HepG2 (cell line): ENCODE data around the gene ANKLE1. TPM values are rescaled to one million over a fixed set of nuclear protein-coding genes. Genes with fewer than 3 reads are reported as not detected.
A peak's percentile ranks its signal among the peaks of the same experiment; 100 is the strongest.

Experiments used
- CBX1 ChIP-seq: IDR thresholded peaks from one replicate; pipeline ENCODE4 v1.6.1; 2016; ENCODE audit warnings: antibody characterized with exemption, low read depth
- HMG20B ChIP-seq: conservative IDR thresholded peaks from 2 replicates; pipeline ENCODE4 v1.6.1; 2016; ENCODE audit warnings: missing genetic modification reagents, missing compliant biosample characterization
- KDM2A ChIP-seq: sonication (generic); formaldehyde crosslinking; IDR thresholded peaks from 2 replicates; pipeline ENCODE4 v1.4.0; 2020; ENCODE audit warnings: low read depth, missing genetic modification reagents, borderline replicate concordance
- NAIF1 ChIP-seq: sonication (generic); formaldehyde crosslinking; IDR thresholded peaks from 2 replicates; pipeline ENCODE4 v1.5.0; 2020; ENCODE audit warnings: mild to moderate bottlenecking, missing genetic modification reagents, borderline replicate concordance
- NCOA5 ChIP-seq: sonication (generic); formaldehyde crosslinking; IDR thresholded peaks from 2 replicates; pipeline ENCODE4 v1.4.0; 2020; ENCODE audit warnings: missing genetic modification reagents
- TOE1 ChIP-seq: sonication (generic); formaldehyde crosslinking; IDR thresholded peaks from 2 replicates; pipeline ENCODE4 v1.4.0; 2020; ENCODE audit warnings: mild to moderate bottlenecking, missing genetic modification reagents
- ZNF180 ChIP-seq: sonication (generic); formaldehyde crosslinking; IDR thresholded peaks from 2 replicates; pipeline ENCODE4 v1.4.0; 2020; ENCODE audit warnings: low read depth, missing genetic modification reagents, borderline replicate concordance
- ZNF256 ChIP-seq: sonication (generic); formaldehyde crosslinking; conservative IDR thresholded peaks from 2 replicates; pipeline ENCODE4 v1.4.0; 2020; ENCODE audit warnings: missing genetic modification reagents
- ZNF367 ChIP-seq: sonication (generic); formaldehyde crosslinking; IDR thresholded peaks from 2 replicates; pipeline ENCODE4 v1.4.0; 2020; ENCODE audit warnings: missing genetic modification reagents, borderline replicate concordance
- ZNF460 ChIP-seq: sonication (generic); formaldehyde crosslinking; IDR thresholded peaks from 2 replicates; pipeline ENCODE4 v1.5.1; 2020; ENCODE audit warnings: missing genetic modification reagents, mild to moderate bottlenecking, borderline replicate concordance
- ZNF543 ChIP-seq: sonication (generic); formaldehyde crosslinking; IDR thresholded peaks from 2 replicates; pipeline ENCODE4 v1.4.0; 2020; ENCODE audit warnings: mild to moderate bottlenecking, missing genetic modification reagents
- polyA plus RNA-seq, 8 experiments: library from polyadenylated mRNA; depleted of rRNA in 3 of 8; stranded (reverse) in 7 of 8; unstranded in 1 of 8; fragments of >200 nt; fragmentation: Illumina TruSeq in 4 of 8; extraction: Trizol in 4 of 8; gene quantifications; 2 replicates each; pipeline versions ENCODE4 v1.2.1 to v1.2.3, GENCODE V29; 2011 to 2016; ENCODE audit warnings: low read depth in 4 of 8, missing spikeins in 1 of 8, mixed read lengths in 1 of 8; ENCODE audit not compliant: insufficient read depth in 1 of 8
- total RNA-seq, 5 experiments: library from RNA; depleted of rRNA; stranded (reverse); fragments of >200 nt; fragmentation: Illumina TruSeq; extraction: Trizol; gene quantifications; 2 replicates each; pipeline ENCODE4 v1.2.3, GENCODE V29; 2016; ENCODE audit warnings: low read depth in 1 of 5
- TF ChIP-seq, protein P1 (sequence below): sonication (generic); formaldehyde crosslinking; IDR thresholded peaks from 2 replicates; pipeline ENCODE4 v1.4.0; 2020; ENCODE audit warnings: missing genetic modification reagents
- TF ChIP-seq, protein P2 (sequence below): sonication (generic); formaldehyde crosslinking; IDR thresholded peaks from 2 replicates; pipeline ENCODE4 v1.4.0; 2020; ENCODE audit warnings: missing genetic modification reagents, borderline replicate concordance
- TF ChIP-seq, protein P3 (sequence below): sonication (generic); formaldehyde crosslinking; IDR thresholded peaks from 2 replicates; pipeline ENCODE4 v1.9.0; 2021; ENCODE audit warnings: missing genetic modification reagents, borderline replicate concordance
- TF ChIP-seq, protein P4 (sequence below): sonication (generic); formaldehyde crosslinking; IDR thresholded peaks from 2 replicates; pipeline ENCODE4 v1.5.1; 2020; ENCODE audit warnings: missing genetic modification reagents, mild to moderate bottlenecking, borderline replicate concordance
- TF ChIP-seq, protein P5 (sequence below): IDR thresholded peaks from 2 replicates; pipeline ENCODE4 v1.6.1; 2016; ENCODE audit warnings: mild to moderate bottlenecking, missing biosample characterization, missing genetic modification reagents
- TF ChIP-seq, protein P6 (sequence below): sonication (generic); formaldehyde crosslinking; IDR thresholded peaks from 2 replicates; pipeline ENCODE4 v1.8.1; 2023; ENCODE audit warnings: mild to moderate bottlenecking, moderate library complexity, missing genetic modification reagents

ANKLE1 gene
- total and polyA plus RNA-seq, 2 of the 13 experiments (the other 11 are each of a cell fraction or from before 2014, with no cell fraction given) = 0.69 to 1.5 TPM

DNA sequence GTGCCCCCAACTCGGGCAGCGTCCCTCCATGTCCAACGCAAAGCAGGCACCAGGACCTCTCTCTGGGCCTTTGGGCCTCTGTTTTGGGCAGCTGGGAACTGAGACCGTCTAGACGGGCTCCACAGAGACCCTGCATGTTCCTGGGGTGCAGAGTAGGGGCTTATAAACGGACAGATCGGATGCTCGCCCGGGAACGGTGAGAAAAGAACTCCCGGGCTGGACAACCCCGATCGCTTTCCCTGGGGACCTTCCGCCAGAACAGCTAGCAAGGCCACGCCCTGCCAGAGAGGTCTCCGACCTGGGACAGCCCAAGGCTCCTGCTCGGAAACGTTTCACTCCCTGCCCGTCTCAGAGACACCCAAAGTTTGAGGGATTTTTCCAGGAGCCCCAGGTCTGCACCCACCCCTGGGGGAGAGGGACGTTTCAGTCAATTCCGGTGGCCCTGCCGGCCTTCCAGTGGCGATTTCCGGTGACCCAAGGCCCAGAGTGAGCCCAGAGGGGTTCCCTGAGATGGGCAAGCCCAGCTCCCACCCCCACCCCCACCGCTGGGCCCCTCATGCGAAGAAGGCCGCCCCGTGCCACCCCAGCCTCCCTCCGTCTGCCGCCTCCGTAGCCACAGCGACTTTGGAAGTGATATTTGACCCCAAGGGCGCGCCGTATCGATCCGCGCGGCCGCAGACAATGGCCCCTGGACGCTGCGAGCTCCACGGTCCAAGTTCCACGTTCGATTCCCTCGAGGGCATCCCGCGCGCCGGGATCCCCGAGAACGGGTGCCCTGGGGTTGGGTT lies 37.7 kb upstream of the ANKLE1 start (continued):
- TF ChIP-seq, protein P1, sequence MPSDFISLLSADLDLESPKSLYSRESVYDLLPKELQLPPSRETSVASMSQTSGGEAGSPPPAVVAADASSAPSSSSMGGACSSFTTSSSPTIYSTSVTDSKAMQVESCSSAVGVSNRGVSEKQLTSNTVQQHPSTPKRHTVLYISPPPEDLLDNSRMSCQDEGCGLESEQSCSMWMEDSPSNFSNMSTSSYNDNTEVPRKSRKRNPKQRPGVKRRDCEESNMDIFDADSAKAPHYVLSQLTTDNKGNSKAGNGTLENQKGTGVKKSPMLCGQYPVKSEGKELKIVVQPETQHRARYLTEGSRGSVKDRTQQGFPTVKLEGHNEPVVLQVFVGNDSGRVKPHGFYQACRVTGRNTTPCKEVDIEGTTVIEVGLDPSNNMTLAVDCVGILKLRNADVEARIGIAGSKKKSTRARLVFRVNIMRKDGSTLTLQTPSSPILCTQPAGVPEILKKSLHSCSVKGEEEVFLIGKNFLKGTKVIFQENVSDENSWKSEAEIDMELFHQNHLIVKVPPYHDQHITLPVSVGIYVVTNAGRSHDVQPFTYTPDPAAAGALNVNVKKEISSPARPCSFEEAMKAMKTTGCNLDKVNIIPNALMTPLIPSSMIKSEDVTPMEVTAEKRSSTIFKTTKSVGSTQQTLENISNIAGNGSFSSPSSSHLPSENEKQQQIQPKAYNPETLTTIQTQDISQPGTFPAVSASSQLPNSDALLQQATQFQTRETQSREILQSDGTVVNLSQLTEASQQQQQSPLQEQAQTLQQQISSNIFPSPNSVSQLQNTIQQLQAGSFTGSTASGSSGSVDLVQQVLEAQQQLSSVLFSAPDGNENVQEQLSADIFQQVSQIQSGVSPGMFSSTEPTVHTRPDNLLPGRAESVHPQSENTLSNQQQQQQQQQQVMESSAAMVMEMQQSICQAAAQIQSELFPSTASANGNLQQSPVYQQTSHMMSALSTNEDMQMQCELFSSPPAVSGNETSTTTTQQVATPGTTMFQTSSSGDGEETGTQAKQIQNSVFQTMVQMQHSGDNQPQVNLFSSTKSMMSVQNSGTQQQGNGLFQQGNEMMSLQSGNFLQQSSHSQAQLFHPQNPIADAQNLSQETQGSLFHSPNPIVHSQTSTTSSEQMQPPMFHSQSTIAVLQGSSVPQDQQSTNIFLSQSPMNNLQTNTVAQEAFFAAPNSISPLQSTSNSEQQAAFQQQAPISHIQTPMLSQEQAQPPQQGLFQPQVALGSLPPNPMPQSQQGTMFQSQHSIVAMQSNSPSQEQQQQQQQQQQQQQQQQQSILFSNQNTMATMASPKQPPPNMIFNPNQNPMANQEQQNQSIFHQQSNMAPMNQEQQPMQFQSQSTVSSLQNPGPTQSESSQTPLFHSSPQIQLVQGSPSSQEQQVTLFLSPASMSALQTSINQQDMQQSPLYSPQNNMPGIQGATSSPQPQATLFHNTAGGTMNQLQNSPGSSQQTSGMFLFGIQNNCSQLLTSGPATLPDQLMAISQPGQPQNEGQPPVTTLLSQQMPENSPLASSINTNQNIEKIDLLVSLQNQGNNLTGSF (CRISPR knock-in tag) = 0 out of 2 replicates have a peak, but pooled peaks have one; percentile 20
- TF ChIP-seq NCOA5 (CRISPR knock-in tag) (no peak), CBX1 (no peak), NAIF1 (CRISPR knock-in tag) (no peak), TOE1 (CRISPR knock-in tag) (no peak), ZNF543 (CRISPR knock-in tag) (peak; percentile 59; the same call in 1 of the 2 replicates), HMG20B (no peak), ZNF460 (CRISPR knock-in tag) (no peak; the same call in 1 of the 2 replicates), ZNF256 (CRISPR knock-in tag) (no peak; the same call in 1 of the 2 replicates), ZNF367 (CRISPR knock-in tag) (no peak), ZNF180 (CRISPR knock-in tag) (no peak), KDM2A (CRISPR knock-in tag) (peak; percentile 86)
- TF ChIP-seq, protein P2, sequence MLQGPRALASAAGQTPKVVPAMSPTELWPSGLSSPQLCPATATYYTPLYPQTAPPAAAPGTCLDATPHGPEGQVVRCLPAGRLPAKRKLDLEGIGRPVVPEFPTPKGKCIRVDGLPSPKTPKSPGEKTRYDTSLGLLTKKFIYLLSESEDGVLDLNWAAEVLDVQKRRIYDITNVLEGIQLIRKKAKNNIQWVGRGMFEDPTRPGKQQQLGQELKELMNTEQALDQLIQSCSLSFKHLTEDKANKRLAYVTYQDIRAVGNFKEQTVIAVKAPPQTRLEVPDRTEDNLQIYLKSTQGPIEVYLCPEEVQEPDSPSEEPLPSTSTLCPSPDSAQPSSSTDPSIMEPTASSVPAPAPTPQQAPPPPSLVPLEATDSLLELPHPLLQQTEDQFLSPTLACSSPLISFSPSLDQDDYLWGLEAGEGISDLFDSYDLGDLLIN (CRISPR knock-in tag) = no peak
- TF ChIP-seq, protein P3, sequence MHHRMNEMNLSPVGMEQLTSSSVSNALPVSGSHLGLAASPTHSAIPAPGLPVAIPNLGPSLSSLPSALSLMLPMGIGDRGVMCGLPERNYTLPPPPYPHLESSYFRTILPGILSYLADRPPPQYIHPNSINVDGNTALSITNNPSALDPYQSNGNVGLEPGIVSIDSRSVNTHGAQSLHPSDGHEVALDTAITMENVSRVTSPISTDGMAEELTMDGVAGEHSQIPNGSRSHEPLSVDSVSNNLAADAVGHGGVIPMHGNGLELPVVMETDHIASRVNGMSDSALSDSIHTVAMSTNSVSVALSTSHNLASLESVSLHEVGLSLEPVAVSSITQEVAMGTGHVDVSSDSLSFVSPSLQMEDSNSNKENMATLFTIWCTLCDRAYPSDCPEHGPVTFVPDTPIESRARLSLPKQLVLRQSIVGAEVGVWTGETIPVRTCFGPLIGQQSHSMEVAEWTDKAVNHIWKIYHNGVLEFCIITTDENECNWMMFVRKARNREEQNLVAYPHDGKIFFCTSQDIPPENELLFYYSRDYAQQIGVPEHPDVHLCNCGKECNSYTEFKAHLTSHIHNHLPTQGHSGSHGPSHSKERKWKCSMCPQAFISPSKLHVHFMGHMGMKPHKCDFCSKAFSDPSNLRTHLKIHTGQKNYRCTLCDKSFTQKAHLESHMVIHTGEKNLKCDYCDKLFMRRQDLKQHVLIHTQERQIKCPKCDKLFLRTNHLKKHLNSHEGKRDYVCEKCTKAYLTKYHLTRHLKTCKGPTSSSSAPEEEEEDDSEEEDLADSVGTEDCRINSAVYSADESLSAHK = no peak
- TF ChIP-seq, protein P4, sequence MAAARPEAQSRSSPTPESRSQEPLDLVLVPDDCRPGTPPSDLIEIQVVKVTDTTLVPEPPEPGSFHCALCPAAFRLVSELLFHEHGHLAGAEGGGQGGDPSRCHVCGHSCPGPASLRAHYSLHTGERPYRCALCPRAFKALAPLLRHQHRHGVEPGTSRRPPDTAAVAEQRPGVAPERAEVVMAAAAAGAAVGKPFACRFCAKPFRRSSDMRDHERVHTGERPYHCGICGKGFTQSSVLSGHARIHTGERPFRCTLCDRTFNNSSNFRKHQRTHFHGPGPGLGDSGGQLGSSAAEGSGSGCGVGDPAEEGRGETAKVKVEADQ (CRISPR knock-in tag) = peak; percentile 40; the same call in 1 of the 2 replicates
- TF ChIP-seq, protein P5, sequence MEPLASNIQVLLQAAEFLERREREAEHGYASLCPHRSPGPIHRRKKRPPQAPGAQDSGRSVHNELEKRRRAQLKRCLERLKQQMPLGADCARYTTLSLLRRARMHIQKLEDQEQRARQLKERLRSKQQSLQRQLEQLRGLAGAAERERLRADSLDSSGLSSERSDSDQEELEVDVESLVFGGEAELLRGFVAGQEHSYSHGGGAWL (CRISPR knock-in tag) = peak; percentile 39; the same call in 1 of the 2 replicates
- TF ChIP-seq, protein P6, sequence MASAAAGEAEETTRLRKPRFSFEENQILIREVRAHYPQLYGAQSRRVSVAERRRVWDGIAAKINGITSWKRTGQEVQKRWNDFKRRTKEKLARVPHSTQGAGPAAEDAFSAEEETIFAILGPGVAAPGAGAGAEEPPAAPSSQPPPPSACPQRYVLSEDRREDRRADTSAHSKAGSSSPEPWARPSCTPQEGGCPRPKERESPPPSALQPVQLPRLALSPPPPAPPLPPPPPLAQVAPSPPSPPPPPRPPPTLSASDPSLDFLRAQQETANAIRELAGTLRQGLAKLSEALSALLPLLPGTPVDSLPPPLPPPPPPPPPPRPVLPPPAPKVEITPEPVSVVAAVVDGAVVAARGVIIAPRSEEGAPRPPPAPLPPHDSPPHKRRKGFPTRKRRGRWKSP (CRISPR knock-in tag) = no peak
